SK-N-SH treated with all-trans-retinoic acid at 6 μM for 48 hours (cell line): ENCODE measurements around the gene FASTKD2.

ENCODE experiments used
- ATAC-seq: fragments of 200-7000 bp; cut with Tn5 transposase; 3 replicates; pipeline ENCODE4 v1.9.1; 2020; ENCODE audit warnings: mild to moderate bottlenecking, moderate library complexity
- ARNTL ChIP-seq: fragments of 450-650 bp; formaldehyde crosslinking; IDR thresholded peaks from 2 replicates; pipeline ENCODE4 v1.5.0; 2020; ENCODE audit warnings: low read depth, mild to moderate bottlenecking, moderate library complexity, borderline replicate concordance
- BACH2 ChIP-seq: fragments of 250-450 bp; sonication (Bioruptor Pico); IDR thresholded peaks from 2 replicates; pipeline ENCODE4 v1.9.0; 2021; ENCODE audit warnings: mild to moderate bottlenecking, borderline replicate concordance
- CSDC2 ChIP-seq: fragments of 250-450 bp; sonication (Bioruptor Pico); IDR thresholded peaks from 2 replicates; pipeline ENCODE4 v1.5.0; 2020; ENCODE audit warnings: mild to moderate bottlenecking, moderate library complexity
- ESRRG ChIP-seq: fragments of 250-450 bp; sonication (Bioruptor Pico); IDR thresholded peaks from 2 replicates; pipeline ENCODE4 v1.6.1; 2021; ENCODE audit warnings: mild to moderate bottlenecking
- GLIS3 ChIP-seq: fragments of 250-450 bp; sonication (Bioruptor Pico); IDR thresholded peaks from 2 replicates; pipeline ENCODE4 v1.5.0; 2020; ENCODE audit warnings: mild to moderate bottlenecking, moderate library complexity
- ISL1 ChIP-seq: fragments of 250-450 bp; sonication (Bioruptor Pico); IDR thresholded peaks from 2 replicates; pipeline ENCODE4 v2.1.2; 2022; ENCODE audit warnings: mild to moderate bottlenecking, moderate library complexity
- OSR1 ChIP-seq: fragments of 250-450 bp; sonication (Bioruptor Pico); IDR thresholded peaks from 2 replicates; pipeline ENCODE4 v1.8.0; 2022; ENCODE audit warnings: moderate library complexity, mild to moderate bottlenecking, inconsistent platforms
- RARB ChIP-seq: fragments of 250-450 bp; sonication (Bioruptor Pico); IDR thresholded peaks from 2 replicates; pipeline ENCODE4 v1.8.0; 2021; ENCODE audit warnings: mild to moderate bottlenecking, moderate library complexity
- SNAI2 ChIP-seq: fragments of 250-450 bp; sonication (Bioruptor Pico); IDR thresholded peaks from 2 replicates; pipeline ENCODE4 v1.5.0; 2020; ENCODE audit warnings: mild to moderate bottlenecking, moderate library complexity
- TCF4 ChIP-seq: fragments of 250-450 bp; sonication (Bioruptor Pico); IDR thresholded peaks from 2 replicates; pipeline ENCODE4 v1.8.0; 2021; ENCODE audit warnings: mild to moderate bottlenecking, moderate library complexity, borderline replicate concordance
- TOX ChIP-seq: fragments of 250-450 bp; sonication (Bioruptor Pico); IDR thresholded peaks from 2 replicates; pipeline ENCODE4 v1.8.0; 2021; ENCODE audit warnings: mild to moderate bottlenecking, moderate library complexity, borderline replicate concordance
- ZC3H10 ChIP-seq: fragments of 250-450 bp; sonication (Bioruptor Pico); IDR thresholded peaks from 2 replicates; pipeline ENCODE4 v1.5.1; 2021; ENCODE audit warnings: mild to moderate bottlenecking, moderate library complexity
- ZFP30 ChIP-seq: fragments of 450-650 bp; formaldehyde crosslinking; IDR thresholded peaks from 2 replicates; pipeline ENCODE4 v1.5.0; 2022; ENCODE audit warnings: mild to moderate bottlenecking, moderate library complexity
- ZNF70 ChIP-seq: fragments of 450-650 bp; formaldehyde crosslinking; IDR thresholded peaks from 2 replicates; pipeline ENCODE4 v1.5.0; 2020; ENCODE audit warnings: mild to moderate bottlenecking, moderate library complexity
- ZNF8 ChIP-seq: fragments of 450-650 bp; formaldehyde crosslinking; IDR thresholded peaks from 2 replicates; pipeline ENCODE4 v1.5.0; 2020; ENCODE audit warnings: mild to moderate bottlenecking, moderate library complexity
- TF ChIP-seq, protein P1 (sequence below): fragments of 250-450 bp; sonication (Bioruptor Pico); IDR thresholded peaks from 2 replicates; pipeline ENCODE4 v1.5.1; 2021; ENCODE audit warnings: mild to moderate bottlenecking, moderate library complexity
- TF ChIP-seq, protein P2 (sequence below): fragments of 250-450 bp; sonication (Bioruptor Pico); IDR thresholded peaks from 2 replicates; pipeline ENCODE4 v1.5.0; 2020; ENCODE audit warnings: mild to moderate bottlenecking, moderate library complexity
- TF ChIP-seq, protein P3 (sequence below): fragments of 250-450 bp; sonication (Bioruptor Pico); IDR thresholded peaks from 2 replicates; pipeline ENCODE4 v1.8.0; 2020; ENCODE audit warnings: mild to moderate bottlenecking, moderate library complexity, borderline replicate concordance
- TF ChIP-seq, protein P4 (sequence below): fragments of 250-450 bp; sonication (Bioruptor Pico); IDR thresholded peaks from 2 replicates; pipeline ENCODE4 v1.5.1; 2020; ENCODE audit warnings: low read depth, mild to moderate bottlenecking, moderate library complexity

Gene FASTKD2

DNA sequence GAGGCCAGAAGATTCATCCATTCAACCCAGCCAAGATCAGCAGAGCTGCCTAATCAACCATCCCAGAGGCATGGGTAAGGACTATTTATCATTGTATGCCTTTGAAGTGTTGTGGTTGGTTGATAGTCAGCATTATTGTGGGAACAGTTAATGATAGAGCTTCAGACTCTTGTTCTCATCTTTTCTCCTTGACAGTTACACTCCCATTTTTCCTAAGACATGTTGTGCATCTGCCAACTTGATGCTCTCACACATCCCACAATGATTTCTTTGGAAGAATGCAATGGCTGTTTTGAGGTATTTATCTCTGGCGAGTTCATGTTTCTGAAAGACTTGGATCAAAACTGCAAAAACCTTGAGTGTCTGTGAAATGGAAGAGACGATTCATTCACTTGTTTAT, 55.4 kb downstream of the FASTKD2 start:
- TF ChIP-seq CSDC2 (CRISPR knock-in tag) (no peak), ZFP30 (CRISPR knock-in tag) (no peak), ISL1 (no peak), SNAI2 (CRISPR knock-in tag) (no peak), ARNTL (CRISPR knock-in tag) (no peak), ZNF8 (CRISPR knock-in tag) (no peak), ZC3H10 (CRISPR knock-in tag) (no peak), RARB (CRISPR knock-in tag) (no peak), GLIS3 (CRISPR knock-in tag) (no peak), TCF4 (CRISPR knock-in tag) (no peak)
- TF ChIP-seq, protein P1, sequence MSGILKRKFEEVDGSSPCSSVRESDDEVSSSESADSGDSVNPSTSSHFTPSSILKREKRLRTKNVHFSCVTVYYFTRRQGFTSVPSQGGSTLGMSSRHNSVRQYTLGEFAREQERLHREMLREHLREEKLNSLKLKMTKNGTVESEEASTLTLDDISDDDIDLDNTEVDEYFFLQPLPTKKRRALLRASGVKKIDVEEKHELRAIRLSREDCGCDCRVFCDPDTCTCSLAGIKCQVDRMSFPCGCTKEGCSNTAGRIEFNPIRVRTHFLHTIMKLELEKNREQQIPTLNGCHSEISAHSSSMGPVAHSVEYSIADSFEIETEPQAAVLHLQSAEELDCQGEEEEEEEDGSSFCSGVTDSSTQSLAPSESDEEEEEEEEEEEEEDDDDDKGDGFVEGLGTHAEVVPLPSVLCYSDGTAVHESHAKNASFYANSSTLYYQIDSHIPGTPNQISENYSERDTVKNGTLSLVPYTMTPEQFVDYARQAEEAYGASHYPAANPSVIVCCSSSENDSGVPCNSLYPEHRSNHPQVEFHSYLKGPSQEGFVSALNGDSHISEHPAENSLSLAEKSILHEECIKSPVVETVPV (CRISPR knock-in tag) = no peak
- TF ChIP-seq, protein P2, sequence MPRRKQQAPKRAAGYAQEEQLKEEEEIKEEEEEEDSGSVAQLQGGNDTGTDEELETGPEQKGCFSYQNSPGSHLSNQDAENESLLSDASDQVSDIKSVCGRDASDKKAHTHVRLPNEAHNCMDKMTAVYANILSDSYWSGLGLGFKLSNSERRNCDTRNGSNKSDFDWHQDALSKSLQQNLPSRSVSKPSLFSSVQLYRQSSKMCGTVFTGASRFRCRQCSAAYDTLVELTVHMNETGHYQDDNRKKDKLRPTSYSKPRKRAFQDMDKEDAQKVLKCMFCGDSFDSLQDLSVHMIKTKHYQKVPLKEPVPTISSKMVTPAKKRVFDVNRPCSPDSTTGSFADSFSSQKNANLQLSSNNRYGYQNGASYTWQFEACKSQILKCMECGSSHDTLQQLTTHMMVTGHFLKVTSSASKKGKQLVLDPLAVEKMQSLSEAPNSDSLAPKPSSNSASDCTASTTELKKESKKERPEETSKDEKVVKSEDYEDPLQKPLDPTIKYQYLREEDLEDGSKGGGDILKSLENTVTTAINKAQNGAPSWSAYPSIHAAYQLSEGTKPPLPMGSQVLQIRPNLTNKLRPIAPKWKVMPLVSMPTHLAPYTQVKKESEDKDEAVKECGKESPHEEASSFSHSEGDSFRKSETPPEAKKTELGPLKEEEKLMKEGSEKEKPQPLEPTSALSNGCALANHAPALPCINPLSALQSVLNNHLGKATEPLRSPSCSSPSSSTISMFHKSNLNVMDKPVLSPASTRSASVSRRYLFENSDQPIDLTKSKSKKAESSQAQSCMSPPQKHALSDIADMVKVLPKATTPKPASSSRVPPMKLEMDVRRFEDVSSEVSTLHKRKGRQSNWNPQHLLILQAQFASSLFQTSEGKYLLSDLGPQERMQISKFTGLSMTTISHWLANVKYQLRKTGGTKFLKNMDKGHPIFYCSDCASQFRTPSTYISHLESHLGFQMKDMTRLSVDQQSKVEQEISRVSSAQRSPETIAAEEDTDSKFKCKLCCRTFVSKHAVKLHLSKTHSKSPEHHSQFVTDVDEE (CRISPR knock-in tag) = no peak
- TF ChIP-seq, protein P3, sequence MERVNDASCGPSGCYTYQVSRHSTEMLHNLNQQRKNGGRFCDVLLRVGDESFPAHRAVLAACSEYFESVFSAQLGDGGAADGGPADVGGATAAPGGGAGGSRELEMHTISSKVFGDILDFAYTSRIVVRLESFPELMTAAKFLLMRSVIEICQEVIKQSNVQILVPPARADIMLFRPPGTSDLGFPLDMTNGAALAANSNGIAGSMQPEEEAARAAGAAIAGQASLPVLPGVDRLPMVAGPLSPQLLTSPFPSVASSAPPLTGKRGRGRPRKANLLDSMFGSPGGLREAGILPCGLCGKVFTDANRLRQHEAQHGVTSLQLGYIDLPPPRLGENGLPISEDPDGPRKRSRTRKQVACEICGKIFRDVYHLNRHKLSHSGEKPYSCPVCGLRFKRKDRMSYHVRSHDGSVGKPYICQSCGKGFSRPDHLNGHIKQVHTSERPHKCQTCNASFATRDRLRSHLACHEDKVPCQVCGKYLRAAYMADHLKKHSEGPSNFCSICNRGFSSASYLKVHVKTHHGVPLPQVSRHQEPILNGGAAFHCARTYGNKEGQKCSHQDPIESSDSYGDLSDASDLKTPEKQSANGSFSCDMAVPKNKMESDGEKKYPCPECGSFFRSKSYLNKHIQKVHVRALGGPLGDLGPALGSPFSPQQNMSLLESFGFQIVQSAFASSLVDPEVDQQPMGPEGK (CRISPR knock-in tag) = no peak
- ATAC-seq = no peak

DNA sequence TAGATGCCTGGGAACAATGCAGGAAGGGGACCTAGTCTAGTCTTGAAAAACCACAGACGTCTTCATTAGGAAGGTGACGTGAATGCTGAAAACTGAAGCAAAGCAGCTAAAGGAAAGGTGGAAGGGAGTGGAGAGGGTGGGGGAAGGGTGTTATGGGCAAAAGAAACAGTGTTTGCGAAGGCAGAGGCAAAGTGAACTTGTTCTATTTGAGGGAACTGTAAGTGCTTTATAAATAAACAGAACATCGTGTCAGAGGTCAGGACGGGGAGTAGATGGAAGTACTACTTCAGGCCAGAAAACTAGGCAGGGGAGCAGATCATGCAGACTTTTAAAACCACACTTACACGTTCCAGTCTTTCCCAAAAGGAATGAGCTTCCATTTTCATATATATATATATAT, 57.8 kb downstream of the FASTKD2 start:
- no peak for ATAC-seq
- TF ChIP-seq, protein P1 (CRISPR knock-in tag) = no peak
- TF ChIP-seq, protein P4, sequence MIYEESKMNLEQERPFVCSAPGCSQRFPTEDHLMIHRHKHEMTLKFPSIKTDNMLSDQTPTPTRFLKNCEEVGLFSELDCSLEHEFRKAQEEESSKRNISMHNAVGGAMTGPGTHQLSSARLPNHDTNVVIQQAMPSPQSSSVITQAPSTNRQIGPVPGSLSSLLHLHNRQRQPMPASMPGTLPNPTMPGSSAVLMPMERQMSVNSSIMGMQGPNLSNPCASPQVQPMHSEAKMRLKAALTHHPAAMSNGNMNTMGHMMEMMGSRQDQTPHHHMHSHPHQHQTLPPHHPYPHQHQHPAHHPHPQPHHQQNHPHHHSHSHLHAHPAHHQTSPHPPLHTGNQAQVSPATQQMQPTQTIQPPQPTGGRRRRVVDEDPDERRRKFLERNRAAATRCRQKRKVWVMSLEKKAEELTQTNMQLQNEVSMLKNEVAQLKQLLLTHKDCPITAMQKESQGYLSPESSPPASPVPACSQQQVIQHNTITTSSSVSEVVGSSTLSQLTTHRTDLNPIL = no peak
- TF ChIP-seq TOX (CRISPR knock-in tag) = no peak

DNA sequence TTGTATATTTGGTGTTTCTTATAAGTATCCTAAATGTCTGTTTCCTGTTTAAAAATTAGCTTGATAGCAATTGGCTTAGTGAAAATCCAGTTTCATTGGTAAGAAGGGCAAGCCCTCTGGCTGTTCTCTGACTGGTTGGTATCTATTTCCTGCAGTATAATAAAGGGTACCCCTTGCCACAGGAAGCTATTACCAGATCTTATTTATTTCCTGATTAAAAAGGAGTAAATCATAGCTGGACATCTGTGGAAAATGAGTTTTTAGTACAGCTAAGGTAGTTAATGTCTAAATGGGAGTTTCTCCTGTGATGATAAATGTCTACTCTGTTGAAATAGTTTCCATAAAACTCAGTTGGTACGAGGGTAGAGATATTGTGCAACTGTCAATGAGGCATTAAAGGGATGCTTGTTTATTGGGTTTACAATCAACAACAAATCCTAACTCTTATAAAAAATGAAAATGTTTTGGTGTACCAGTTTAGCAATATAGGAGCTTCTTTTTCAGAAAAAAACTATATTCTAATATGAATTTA, 58.7 kb downstream of the FASTKD2 start:
- TF ChIP-seq ZNF70 (CRISPR knock-in tag) (no peak), CSDC2 (CRISPR knock-in tag) (no peak), BACH2 (CRISPR knock-in tag) (no peak), ESRRG (CRISPR knock-in tag) (no peak), ZFP30 (CRISPR knock-in tag) (no peak), TOX (CRISPR knock-in tag) (no peak), OSR1 (CRISPR knock-in tag) (no peak)
- TF ChIP-seq, protein P4 = no peak
- TF ChIP-seq, all 23 proteins: peak for 0
- no peak for ATAC-seq
